Suppressor macrophage treated with lipopolysaccharide for 4 hours (primary cell): Measurements from ENCODE around the gene KIF21A.

Experiments used
- DNase-seq: peaks from one replicate; pipeline ENCODE4 v3.0.0-alpha.2; 2020

The KIF21A gene

GRCh38 chr12:39383114-39383513 is 59.8 kb downstream of the KIF21A start:
- no peak for DNase-seq

DNA sequence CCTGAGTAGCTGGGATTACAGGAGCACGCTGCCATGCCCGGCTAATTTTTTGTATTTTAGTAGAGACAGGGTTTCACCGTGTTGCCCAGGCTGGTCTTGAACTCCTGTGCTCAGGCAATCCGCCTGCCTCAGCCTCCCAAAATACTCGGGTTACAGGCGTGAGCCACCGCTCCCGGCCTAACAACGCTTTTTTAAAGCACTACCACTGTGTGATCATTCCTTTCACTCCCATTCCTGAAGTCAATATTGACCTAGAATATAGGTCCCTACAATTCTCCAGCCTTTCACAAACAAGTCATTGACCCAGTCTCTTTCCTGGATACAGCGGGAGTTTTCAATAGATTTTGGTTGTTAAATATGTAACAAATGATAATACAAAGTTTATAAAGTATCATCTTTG is 62.8 kb downstream of the KIF21A start:
- no peak for DNase-seq

DNA sequence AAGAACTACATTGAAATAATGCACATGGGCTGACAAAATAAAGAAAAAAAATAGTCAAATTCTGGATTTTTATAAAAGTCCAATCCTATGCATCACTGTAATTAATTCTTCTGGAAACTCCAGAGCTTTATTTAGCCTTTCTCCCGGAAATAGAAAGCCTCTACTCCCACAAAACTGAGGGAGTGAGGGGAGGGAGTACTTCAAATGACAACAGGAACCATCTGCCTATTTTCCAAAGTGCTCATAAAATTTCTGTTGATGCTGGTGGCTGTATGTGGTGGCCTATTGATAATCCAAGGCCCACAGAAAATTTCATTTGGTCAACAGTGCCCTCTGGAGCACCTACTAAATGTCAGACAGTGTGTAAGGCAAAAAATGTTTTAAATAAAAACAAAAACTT is 64.6 kb downstream of the KIF21A start:
- no peak for DNase-seq

DNA sequence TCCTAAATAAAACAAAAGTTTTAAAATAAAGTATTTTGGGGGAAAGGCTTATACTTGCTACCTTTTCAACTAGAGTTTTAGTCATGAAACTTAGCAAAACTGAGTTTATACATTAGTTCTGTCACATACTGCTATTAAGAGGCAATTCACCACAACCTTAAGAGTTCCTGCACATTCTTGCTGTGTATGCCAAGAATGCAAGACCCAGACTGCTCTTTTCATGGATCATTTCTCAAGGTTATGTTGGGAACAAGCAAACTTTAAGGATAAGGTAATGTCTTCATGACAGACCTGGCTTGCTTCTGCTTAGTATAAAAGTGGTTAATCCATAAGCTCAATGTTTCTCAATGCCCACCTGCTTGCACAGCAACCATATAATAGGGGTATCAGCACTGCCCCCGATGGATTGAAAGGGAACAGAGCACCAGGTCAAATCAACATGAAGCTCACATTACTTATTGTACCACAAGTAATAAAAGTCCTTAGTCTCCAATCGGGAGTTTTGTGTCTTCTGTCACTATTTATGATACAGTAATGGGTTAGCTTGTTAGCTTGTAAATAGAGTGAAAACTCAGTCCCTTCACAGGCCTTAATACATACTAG is 67.6 kb downstream of the KIF21A start:
- no peak for DNase-seq

DNA sequence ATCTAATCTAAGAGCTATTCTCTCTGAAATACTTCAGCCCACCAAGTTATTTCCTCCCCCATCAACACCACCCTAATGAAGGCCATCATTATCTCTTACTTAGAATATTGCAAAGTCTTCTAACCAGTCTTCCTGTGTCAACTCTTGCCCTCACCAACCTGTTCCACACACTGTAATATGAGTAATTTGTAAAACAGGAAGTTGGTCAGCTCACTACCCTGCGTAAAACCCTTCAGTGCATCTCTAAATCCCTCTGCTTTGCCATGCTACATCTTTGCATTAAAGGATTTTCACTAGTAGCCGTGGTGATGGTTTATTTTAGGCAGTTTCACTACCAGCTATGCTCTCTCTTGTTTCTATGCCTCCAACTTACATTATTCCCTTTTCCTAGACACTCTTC is 70.0 kb downstream of the KIF21A start:
- no peak for DNase-seq

GRCh38 chr12:39372204-39372925 is 70.6 kb downstream of the KIF21A start:
- DNase-seq, result no peak

DNA sequence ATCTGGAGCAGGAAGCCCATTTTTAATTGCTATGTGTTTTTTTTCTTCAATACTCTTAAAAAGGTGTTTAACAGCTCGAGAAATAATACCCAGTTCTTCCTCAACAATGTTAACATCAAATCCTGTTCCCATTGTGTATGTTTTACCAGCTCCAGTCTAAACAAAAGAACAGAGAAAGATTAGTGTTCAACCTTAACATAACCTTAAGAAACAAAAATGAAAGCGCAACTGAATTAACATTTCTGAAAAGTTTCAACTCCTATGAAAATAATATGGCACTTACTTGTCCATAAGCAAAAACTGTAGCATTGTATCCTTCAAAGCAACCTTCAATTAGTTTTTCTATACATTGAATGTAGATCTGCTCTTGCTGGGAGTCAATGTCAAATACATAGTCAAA is 73.2 kb downstream of the KIF21A start:
- DNase-seq, result no peak

DNA sequence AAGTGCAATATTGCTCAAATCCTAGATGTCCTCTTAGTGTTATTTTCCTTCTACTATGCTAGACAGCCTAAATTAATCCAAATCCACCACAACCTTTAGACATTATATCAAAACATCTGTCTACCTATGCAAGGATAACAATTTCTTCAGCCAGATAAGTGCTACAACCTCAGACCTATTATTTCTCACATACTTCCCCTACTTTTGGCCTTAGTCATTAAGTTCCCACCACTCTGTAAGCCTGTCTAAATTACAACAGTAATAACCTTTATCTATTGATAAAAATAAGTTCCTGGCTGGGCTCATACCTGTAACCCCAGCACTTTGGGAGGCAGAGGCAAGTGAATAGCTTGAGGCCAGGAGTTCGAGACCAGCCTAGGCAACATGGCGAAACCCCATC is 74.0 kb downstream of the KIF21A start:
- no peak for DNase-seq

GRCh38 chr12:39368096-39368495 is 74.8 kb downstream of the KIF21A start:
- no peak for DNase-seq

GRCh38 chr12:39367494-39367893 is 75.4 kb downstream of the KIF21A start:
- DNase-seq, result no peak

- no peak for DNase-seq
Observed at GRCh38 chr12:39365364-39366001, 77.4 kb downstream of the KIF21A start.

- DNase-seq, result no peak
Observed at GRCh38 chr12:39364196-39364595, 78.7 kb downstream of the KIF21A start.

- no peak for DNase-seq
Observed at GRCh38 chr12:39359645-39360044, 83.3 kb downstream of the KIF21A start.

- DNase-seq, result no peak
Observed at GRCh38 chr12:39357041-39357440, 85.9 kb downstream of the KIF21A start.

GRCh38 chr12:39355841-39356240 is 87.1 kb downstream of the KIF21A start:
- no peak for DNase-seq

- no peak for DNase-seq
Observed at GRCh38 chr12:39354955-39355354, 88.0 kb downstream of the KIF21A start.

- DNase-seq, result no peak
Observed at GRCh38 chr12:39352471-39353017, 90.4 kb downstream of the KIF21A start.

- DNase-seq, result no peak
Observed at GRCh38 chr12:39351153-39351552, 91.8 kb downstream of the KIF21A start.

DNA sequence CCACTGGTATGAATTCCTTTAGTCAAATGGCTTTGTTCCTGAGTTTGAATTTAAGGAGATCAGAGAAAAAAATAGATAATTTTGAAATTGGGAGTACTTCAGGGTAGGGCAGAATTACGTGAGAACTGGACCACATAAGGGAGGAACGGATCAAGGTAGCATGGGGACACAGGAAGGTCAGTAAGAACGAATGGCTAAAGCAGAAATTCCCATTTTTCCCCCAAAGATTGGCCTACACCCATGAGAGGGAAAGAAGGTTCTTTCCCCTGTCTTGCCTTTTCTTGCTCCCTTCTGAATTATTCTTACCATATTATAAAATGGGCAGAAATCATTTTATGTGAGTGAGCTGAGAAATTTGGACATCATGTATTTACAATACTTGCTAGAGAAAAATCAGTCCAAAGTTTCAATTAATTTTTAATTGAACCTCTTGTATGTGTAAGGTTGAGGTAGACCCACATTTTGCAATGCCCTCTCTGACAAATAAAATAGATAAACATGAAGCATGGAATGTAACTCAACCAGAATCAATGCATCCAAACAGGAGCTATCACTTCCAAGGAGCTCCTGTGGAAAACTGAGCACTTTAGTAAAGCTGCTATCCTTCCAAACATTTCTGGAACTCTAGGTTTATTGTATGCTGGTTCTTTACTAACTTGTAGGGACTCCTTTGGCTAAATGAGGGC is 93.8 kb downstream of the KIF21A start:
- no peak for DNase-seq

- no peak for DNase-seq
Observed at GRCh38 chr12:39348523-39348922, 94.4 kb downstream of the KIF21A start.

DNA sequence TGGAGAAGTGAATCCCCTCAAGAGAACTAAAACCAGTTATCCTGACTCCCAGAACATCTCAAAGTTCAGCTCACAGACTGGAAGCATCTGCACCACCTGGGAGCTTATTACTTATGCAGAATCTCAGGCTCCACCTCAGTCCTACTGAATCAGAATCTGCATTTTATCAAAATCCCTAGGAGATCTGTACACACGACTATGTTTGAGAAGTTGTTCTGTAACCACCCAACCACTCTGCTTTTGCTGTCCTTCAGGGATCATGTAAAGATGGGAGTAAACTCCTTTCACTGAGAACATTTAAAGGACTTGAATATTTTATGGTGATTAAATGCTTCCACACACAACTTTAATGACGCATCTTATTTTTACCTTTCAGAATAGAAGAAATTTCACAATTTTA is 98.0 kb downstream of the KIF21A start:
- no peak for DNase-seq

DNA sequence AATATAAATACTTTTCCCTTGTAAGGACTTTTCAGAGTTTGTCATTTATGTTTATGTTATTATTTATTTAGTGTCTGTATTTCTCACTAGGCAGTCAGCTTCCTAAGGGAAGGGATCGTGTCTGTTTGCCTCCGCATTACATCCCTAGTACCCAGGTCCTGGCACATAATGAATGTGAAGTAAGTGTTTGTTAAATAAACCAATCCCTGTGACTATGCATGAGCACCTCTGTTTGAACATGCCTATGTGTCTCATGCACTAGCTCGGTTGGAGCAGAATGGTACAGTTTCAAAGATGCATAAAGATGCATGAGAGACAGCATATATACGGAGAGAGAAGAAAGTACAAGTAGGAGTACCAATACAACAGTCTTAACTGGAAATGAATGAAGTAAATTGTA is 99.3 kb downstream of the KIF21A start:
- no peak for DNase-seq

- no peak for DNase-seq
Observed at GRCh38 chr12:39341761-39342160, 101.2 kb downstream of the KIF21A start.

GRCh38 chr12:39341179-39341578 is 101.7 kb downstream of the KIF21A start:
- DNase-seq, result peak; percentile 35
